HepG2 (cell line): ENCODE results near the gene FSD1. TPM values are rescaled to one million over a fixed set of nuclear protein-coding genes. Genes with fewer than 3 reads are reported as not detected.

Experiments
- ATAC-seq: fragments of 200-7000 bp; cut with Tn5 transposase; 3 replicates; pipeline ENCODE4 v1.9.1; 2020; ENCODE audit warnings: mild to moderate bottlenecking, moderate library complexity
- BruUV-seq: library from RNA; stranded (reverse); fragments of 400-500 nt; replicated peaks from 2 replicates; lab custom pipeline; 2021; lab: Mats Ljungman, UMichigan
- CTCF ChIA-PET: fragments of 300-600 bp; formaldehyde crosslinking; extraction: SDS; loops from one replicate; lab custom pipeline; 2021; ENCODE audit warnings: low total read pairs, inconsistent platforms, low intra/inter-chr PET ratio; lab: Yijun Ruan, JAX
- POLR2A ChIA-PET: fragments of 350-600 bp; sonication (Branson Sonifier 250); formaldehyde crosslinking; loops from one replicate; lab custom pipeline; 2020; ENCODE audit warnings: antibody characterized with exemption, inconsistent platforms; lab: Yijun Ruan, JAX
- DNase-seq: peaks from one replicate; pipeline ENCODE4 v3.0.0-alpha.2; 2015; ENCODE audit warnings: low spot score
- FAIRE-seq: peaks from 3 replicates; lab custom pipeline; 2011; peaks lifted over from hg19 to GRCh38; lab: Jason Lieb, UNC
- H2AFZ ChIP-seq: one replicate; pipeline ENCODE4 v1.6.1; 2011; ENCODE audit warnings: low read length, inconsistent platforms
- H3K27ac ChIP-seq: fragments of 300-600 bp; 3 replicates; pipeline ENCODE4 v1.8.0; 2011; ENCODE audit warnings: mixed run types, mild to moderate bottlenecking, mixed read lengths, low read length, inconsistent platforms; ENCODE audit not compliant: insufficient read depth; ENCODE audit errors: extremely low read length
- H3K27me3 ChIP-seq, 2 experiments: fragments of 200-600 bp in 1 of 2; 2 replicates in 1 of 2; 3 replicates in 1 of 2; pipeline versions ENCODE4 v1.6.0 to v1.8.0; 2011; ENCODE audit warnings: low read length in 2 of 2, mild to moderate bottlenecking in 2 of 2, moderate library complexity in 2 of 2, inconsistent platforms in 1 of 2; ENCODE audit not compliant: insufficient read depth in 2 of 2, control insufficient read depth in 1 of 2
- H3K36me3 ChIP-seq, 2 experiments: fragments of 200-600 bp in 1 of 2; replicated peaks in 1 of 2; 2 replicates in 1 of 2; 3 replicates in 1 of 2; pipeline versions ENCODE4 v1.5.1 to v1.8.0; 2011; ENCODE audit warnings: low read length in 2 of 2, inconsistent platforms in 1 of 2; ENCODE audit not compliant: insufficient read depth in 2 of 2, control insufficient read depth in 1 of 2
- H3K4me1 ChIP-seq: 2 replicates; pipeline ENCODE4 v1.5.1; 2012; ENCODE audit warnings: low read length, inconsistent platforms; ENCODE audit not compliant: insufficient read depth
- H3K4me2 ChIP-seq: 2 replicates; pipeline ENCODE4 v1.6.0; 2011; ENCODE audit warnings: low read depth, low read length, inconsistent platforms
- H3K4me3 ChIP-seq, 3 experiments: fragments of 200-600 bp in 1 of 3; sonication (generic), shearing (Covaris generic) in 1 of 3; replicated peaks in 1 of 3; 2 replicates each; pipeline ENCODE4 v1.5.1; 2011 to 2016; ENCODE audit warnings: low read length in 3 of 3, inconsistent platforms in 2 of 3, low read depth in 2 of 3, mild to moderate bottlenecking in 2 of 3, control low read depth in 1 of 3, mixed read lengths in 1 of 3; ENCODE audit not compliant: insufficient read depth in 1 of 3
- H3K79me2 ChIP-seq: one replicate; pipeline ENCODE4 v1.6.1; 2011; ENCODE audit warnings: low read length, inconsistent platforms; ENCODE audit not compliant: insufficient read depth
- H3K9ac ChIP-seq: 2 replicates; pipeline ENCODE4 v1.6.0; 2011; ENCODE audit warnings: mild to moderate bottlenecking, low read depth, low read length, inconsistent platforms; ENCODE audit not compliant: insufficient read depth
- H3K9me3 ChIP-seq: 2 replicates; pipeline ENCODE4 v1.5.1; 2012; ENCODE audit warnings: mild to moderate bottlenecking, low read length
- H4K20me1 ChIP-seq: 2 replicates; pipeline ENCODE4 v1.6.0; 2011; ENCODE audit warnings: inconsistent platforms, mild to moderate bottlenecking, low read length, moderate library complexity; ENCODE audit not compliant: insufficient read depth
- HBP1 ChIP-seq: IDR thresholded peaks from 2 replicates; pipeline ENCODE4 v1.6.1; 2016; ENCODE audit warnings: low read depth, control low read depth
- KIAA2018 ChIP-seq: sonication (generic); formaldehyde crosslinking; IDR thresholded peaks from 2 replicates; pipeline ENCODE4 v1.5.0; 2020; ENCODE audit warnings: mild to moderate bottlenecking, missing genetic modification reagents, borderline replicate concordance
- KLF16 ChIP-seq, 2 experiments: sonication (generic) in 1 of 2; formaldehyde crosslinking in 1 of 2; IDR thresholded peaks; 2 replicates each; pipeline versions ENCODE4 v1.6.1 to v1.8.0; 2016 to 2023; ENCODE audit warnings: missing genetic modification reagents in 2 of 2, missing compliant biosample characterization in 1 of 2
- MTERF4 ChIP-seq: sonication (generic); formaldehyde crosslinking; IDR thresholded peaks from 2 replicates; pipeline ENCODE4 v1.8.0; 2023; ENCODE audit warnings: mild to moderate bottlenecking, missing genetic modification reagents
- NFIB ChIP-seq: sonication (generic); formaldehyde crosslinking; IDR thresholded peaks from 2 replicates; pipeline ENCODE4 v1.9.0; 2021; ENCODE audit warnings: missing genetic modification reagents, mild to moderate bottlenecking, borderline replicate concordance
- NPAS2 ChIP-seq: sonication (generic); formaldehyde crosslinking; IDR thresholded peaks from 2 replicates; pipeline ENCODE4 v1.8.0; 2022; ENCODE audit warnings: mild to moderate bottlenecking, missing genetic modification reagents, borderline replicate concordance
- PHF8 ChIP-seq: sonication (generic); formaldehyde crosslinking; IDR thresholded peaks from 2 replicates; pipeline ENCODE4 v1.5.0; 2020; ENCODE audit warnings: missing genetic modification reagents
- PTBP1 ChIP-seq: fragments of 200-400 bp; formaldehyde crosslinking; IDR thresholded peaks from 2 replicates; pipeline ENCODE4 v1.6.1; 2018; ENCODE audit warnings: low read length, low read depth; ENCODE audit not compliant: poor library complexity, severe bottlenecking
- RFX5 ChIP-seq: IDR thresholded peaks from 2 replicates; pipeline ENCODE4 v1.6.1; 2011; ENCODE audit warnings: low read depth, low read length, improper control_type of control experiment
- SAFB2 ChIP-seq: sonication (generic); formaldehyde crosslinking; IDR thresholded peaks from 2 replicates; pipeline ENCODE4 v1.5.1; 2020; ENCODE audit warnings: missing genetic modification reagents, low read depth, mild to moderate bottlenecking, borderline replicate concordance
- ZBTB42 ChIP-seq: sonication (generic); formaldehyde crosslinking; IDR thresholded peaks from 2 replicates; pipeline ENCODE4 v1.5.0; 2020; ENCODE audit warnings: mild to moderate bottlenecking, missing genetic modification reagents
- ZKSCAN5 ChIP-seq: sonication (generic); formaldehyde crosslinking; IDR thresholded peaks from 2 replicates; pipeline ENCODE4 v1.5.1; 2020; ENCODE audit warnings: mild to moderate bottlenecking, missing genetic modification reagents
- ZNF225 ChIP-seq: sonication (generic); formaldehyde crosslinking; IDR thresholded peaks from 2 replicates; pipeline ENCODE4 v1.4.0; 2020; ENCODE audit warnings: mild to moderate bottlenecking, missing genetic modification reagents
- ZNF33A ChIP-seq: sonication (generic); formaldehyde crosslinking; IDR thresholded peaks from 2 replicates; pipeline ENCODE4 v1.5.1; 2020; ENCODE audit warnings: missing genetic modification reagents, mild to moderate bottlenecking, moderate library complexity, borderline replicate concordance
- ZNF572 ChIP-seq: sonication (generic); formaldehyde crosslinking; IDR thresholded peaks from 2 replicates; pipeline ENCODE4 v1.5.1; 2020; ENCODE audit warnings: mild to moderate bottlenecking, missing genetic modification reagents
- WGBS: methylation state at CpG from one replicate; pipeline ENCODE4 v1.1.6; 2017; ENCODE audit warnings: low lambda C conversion rate; 5-methylcytosine and 5-hydroxymethylcytosine counted together
- in situ Hi-C: cut with HindIII; loops from 2 replicates; pipeline ENCODE4 v1.10.0; 2017; ENCODE audit warnings: low pct_unique_long_range_greater_than_20kb; ENCODE audit not compliant: extremely low pct_ligation_motif_present
- intact Hi-C: fragments of 100-400 bp; cut with micrococcal nuclease; formaldehyde crosslinking; loops from one replicate; pipeline ENCODE4 v1.10.0; 2022; ENCODE audit not compliant: unreplicated experiment
- polyA plus RNA-seq, 8 experiments: library from polyadenylated mRNA; depleted of rRNA in 3 of 8; stranded (reverse) in 7 of 8; unstranded in 1 of 8; fragments of >200 nt; fragmentation: Illumina TruSeq in 4 of 8; extraction: Trizol in 4 of 8; gene quantifications; 2 replicates each; pipeline versions ENCODE4 v1.2.1 to v1.2.3, GENCODE V29; 2011 to 2016; ENCODE audit warnings: low read depth in 4 of 8, missing spikeins in 1 of 8, mixed read lengths in 1 of 8; ENCODE audit not compliant: insufficient read depth in 1 of 8
- total RNA-seq, 5 experiments: library from RNA; depleted of rRNA; stranded (reverse); fragments of >200 nt; fragmentation: Illumina TruSeq; extraction: Trizol; gene quantifications; 2 replicates each; pipeline ENCODE4 v1.2.3, GENCODE V29; 2016; ENCODE audit warnings: low read depth in 1 of 5

FSD1 gene
- total and polyA plus RNA-seq, 2 of the 13 experiments (the other 11 are each of a cell fraction or from before 2014, with no cell fraction given) = 0.29 to 0.66 TPM

DNA sequence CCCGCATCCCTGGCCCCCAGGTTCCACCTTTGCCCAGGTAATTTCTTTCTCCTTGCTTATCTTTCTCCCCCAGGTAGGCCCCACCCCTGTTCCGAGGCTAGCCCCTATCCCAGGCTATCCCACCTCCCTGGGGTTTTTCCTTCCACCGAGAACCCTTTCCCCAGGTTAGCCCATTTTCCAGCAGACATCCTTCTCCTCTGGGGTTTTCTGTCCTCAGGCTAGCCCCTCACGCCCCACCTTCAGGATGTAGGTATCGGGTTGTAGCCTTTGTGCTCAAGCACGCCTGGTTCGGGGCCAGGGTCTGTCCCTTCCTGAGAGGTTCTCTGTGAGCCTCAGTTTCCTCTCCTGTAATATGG is 837 bp downstream of the FSD1 start:
- H3K9me3 ChIP-seq = no peaks in the 10 kb centered on the region
- ChIA-PET CTCF (no interaction called here), POLR2A (interaction anchor here (1.0 to 1.3 kb wide), 2 partner anchors 33 to 37 kb away, joined by 3 to 4 read pairs; partner anchors contain the start of gene MPND)
- no peak overlapping the region for H3K4me3 ChIP-seq
- H3K4me2 ChIP-seq = no peak overlapping the region
- H2AFZ ChIP-seq = no peak overlapping the region
- 56% methylated on average over 7 of the region's 7 CpGs for WGBS
- TF ChIP-seq ZBTB42 (no peak), ZKSCAN5 (CRISPR knock-in tag) (no peak), HBP1 (CRISPR knock-in tag) (no peak), MTERF4 (CRISPR knock-in tag) (no peak), PTBP1 (no peak), SAFB2 (no peak), ZNF572 (CRISPR knock-in tag) (no peak), NFIB (no peak), RFX5 (no peak), KLF16 (CRISPR knock-in tag; IDR thresholded peaks at IDR 0.05) (no peak), ZNF225 (CRISPR knock-in tag) (no peak), ZNF33A (no peak), PHF8 (CRISPR knock-in tag) (no peak), NPAS2 (CRISPR knock-in tag) (no peak), KIAA2018 (CRISPR knock-in tag) (no peak)
- no peak overlapping the region for H3K9ac ChIP-seq
- H3K27ac ChIP-seq = no peak overlapping the region
- ATAC-seq (no peak), FAIRE-seq (no peak), DNase-seq (no peak)
- in situ Hi-C loops = no loop called here
- H3K27me3 ChIP-seq = peaks cover 2 to 11% of the 10 kb centered on the region in 2 experiments; a peak in 4 of 5 replicates
- H3K79me2 ChIP-seq = no peaks in the 10 kb centered on the region
- peaks cover 49% of the 10 kb centered on the region for H3K4me1 ChIP-seq
- no TSS peak for BruUV-seq
- intact Hi-C loops = no loop called here
- no peaks in the 10 kb centered on the region for H3K36me3 ChIP-seq
- H4K20me1 ChIP-seq = no peaks in the 10 kb centered on the region
